ENCODE results near the gene FBXL2.

FBXL2 gene, protein sequence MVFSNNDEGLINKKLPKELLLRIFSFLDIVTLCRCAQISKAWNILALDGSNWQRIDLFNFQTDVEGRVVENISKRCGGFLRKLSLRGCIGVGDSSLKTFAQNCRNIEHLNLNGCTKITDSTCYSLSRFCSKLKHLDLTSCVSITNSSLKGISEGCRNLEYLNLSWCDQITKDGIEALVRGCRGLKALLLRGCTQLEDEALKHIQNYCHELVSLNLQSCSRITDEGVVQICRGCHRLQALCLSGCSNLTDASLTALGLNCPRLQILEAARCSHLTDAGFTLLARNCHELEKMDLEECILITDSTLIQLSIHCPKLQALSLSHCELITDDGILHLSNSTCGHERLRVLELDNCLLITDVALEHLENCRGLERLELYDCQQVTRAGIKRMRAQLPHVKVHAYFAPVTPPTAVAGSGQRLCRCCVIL

DNA sequence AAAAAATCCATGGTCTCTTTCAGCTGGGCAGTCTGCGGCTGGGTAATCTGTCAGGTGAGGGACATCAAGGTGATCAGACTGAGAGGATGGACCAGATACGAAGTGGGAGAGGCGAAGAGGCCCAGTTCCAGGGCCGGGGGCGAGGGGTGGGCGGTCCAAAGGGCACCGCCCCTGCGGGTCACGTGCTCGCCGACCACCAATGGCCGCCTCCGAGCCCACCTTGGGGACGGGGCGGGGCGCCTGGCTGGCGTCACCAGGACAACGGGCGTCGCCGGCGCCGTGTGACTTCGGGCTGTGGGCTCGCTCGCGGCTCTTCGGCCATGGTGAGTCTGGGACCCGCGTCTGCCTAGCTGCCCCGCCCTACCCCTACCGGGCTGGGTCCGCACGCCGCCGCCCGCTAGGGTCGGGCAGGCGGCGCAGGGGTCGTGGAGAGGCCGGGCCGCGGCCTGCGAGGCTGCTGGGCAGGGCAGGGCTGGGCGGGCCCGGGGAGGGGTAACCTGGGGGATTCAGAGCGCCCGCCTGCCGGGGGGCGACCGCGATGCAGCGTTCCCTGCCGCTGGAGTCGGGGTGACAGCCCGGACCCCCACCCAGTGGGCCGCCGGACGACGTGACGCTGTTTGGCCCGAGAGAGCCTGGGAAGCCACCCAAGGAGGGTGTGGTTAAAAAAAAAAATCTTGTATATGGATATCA is at the start of gene FBXL2:
Gene FBXL2 (plus strand): TSS at position 250 of the 690 bp plus-strand sequence. CDS start 71 bp downstream, at position 321.
- no peak for TF ChIP-seq CTCF (IDR thresholded peaks at IDR 0.05; ENCODE audit: insufficient read depth, low read length, missing control alignments)
- CTCF ChIA-PET: interaction anchor here (0.9 to 1.2 kb wide), 2 partner anchors 96 to 146 kb away, joined by 4 read pairs; no protein-coding TSS in a partner anchor
- POLR2A ChIA-PET: no interaction called here
- DNase-seq (ENCODE audit: low read depth, low spot score): no peak
- H3K4me3 ChIP-seq (ENCODE audit: low read depth, low read length): peak within 1 kb of the TSS; percentile 71

DNA sequence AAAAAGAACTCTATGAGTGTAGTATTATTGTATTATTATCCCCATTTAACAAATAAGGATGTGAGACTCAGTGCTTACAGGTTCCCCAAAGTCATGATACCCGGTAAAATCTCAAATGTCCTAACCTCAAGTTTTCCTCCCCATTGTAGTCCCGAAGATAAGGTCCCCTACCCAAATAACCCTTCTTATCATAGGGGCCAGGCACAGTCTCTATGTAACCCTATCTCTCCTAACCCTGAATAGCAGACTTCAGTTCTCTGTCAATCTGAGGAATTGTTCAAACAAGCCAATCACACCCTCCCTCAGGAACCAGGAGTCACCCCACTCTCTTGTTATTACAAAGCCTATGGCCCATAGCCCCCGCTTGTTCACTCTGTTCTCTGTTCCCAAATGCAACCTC is 48.2 kb upstream of the FBXL2 start:
- ChIA-PET CTCF (no interaction called here), POLR2A (no interaction called here)
- DNase-seq (ENCODE audit: low read depth, low spot score): no peak
- TF ChIP-seq CTCF (IDR thresholded peaks at IDR 0.05; ENCODE audit: insufficient read depth, low read length, missing control alignments): no peak
- no peak overlapping the region for H3K4me3 ChIP-seq (ENCODE audit: low read depth, low read length)

DNA sequence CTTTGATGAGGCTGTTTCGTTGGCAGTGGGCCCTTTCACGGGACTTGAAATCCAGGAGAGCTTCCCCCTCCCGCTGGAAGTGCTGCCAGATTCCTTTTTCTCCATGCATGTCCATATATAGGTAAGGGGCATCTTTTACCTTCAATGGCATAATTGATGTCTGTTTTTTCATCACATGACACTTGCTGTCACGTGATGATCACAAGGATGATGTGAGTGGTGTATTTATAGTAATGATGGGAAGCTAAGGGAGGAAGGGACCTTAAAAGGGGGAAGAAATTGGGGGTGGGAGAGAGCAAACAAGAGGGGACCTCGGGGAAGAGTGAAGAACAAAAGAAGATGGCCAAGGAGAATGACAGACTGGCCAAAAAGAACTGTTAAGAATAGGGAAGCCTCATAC is 47.3 kb upstream of the FBXL2 start:
- TF ChIP-seq CTCF (IDR thresholded peaks at IDR 0.05; ENCODE audit: insufficient read depth, low read length, missing control alignments): no peak
- H3K4me3 ChIP-seq (ENCODE audit: low read depth, low read length): no peak overlapping the region
- CTCF ChIA-PET: interaction anchor here (0.6 to 1.6 kb wide), 2 partner anchors 13 to 16 kb away, joined by 3 to 4 read pairs; no protein-coding TSS in a partner anchor
- POLR2A ChIA-PET: no interaction called here
- DNase-seq (ENCODE audit: low read depth, low spot score): no peak

GRCh38 chr3:33231756-33232465 is 45.3 kb upstream of the FBXL2 start:
- TF ChIP-seq CTCF (IDR thresholded peaks at IDR 0.05; ENCODE audit: insufficient read depth, low read length, missing control alignments): no peak
- no peak overlapping the region for H3K4me3 ChIP-seq (ENCODE audit: low read depth, low read length)
- CTCF ChIA-PET: no interaction called here
- POLR2A ChIA-PET: no interaction called here
- DNase-seq (ENCODE audit: low read depth, low spot score): no peak

GRCh38 chr3:33233884-33234283 is 43.4 kb upstream of the FBXL2 start:
- ChIA-PET CTCF (no interaction called here), POLR2A (interaction anchor here (0.6 kb wide), 1 partner anchor 207 kb away, joined by 3 read pairs; no protein-coding TSS in a partner anchor)
- no peak for DNase-seq (ENCODE audit: low read depth, low spot score)
- no peak for TF ChIP-seq CTCF (IDR thresholded peaks at IDR 0.05; ENCODE audit: insufficient read depth, low read length, missing control alignments)
- H3K4me3 ChIP-seq (ENCODE audit: low read depth, low read length): no peak overlapping the region

DNA sequence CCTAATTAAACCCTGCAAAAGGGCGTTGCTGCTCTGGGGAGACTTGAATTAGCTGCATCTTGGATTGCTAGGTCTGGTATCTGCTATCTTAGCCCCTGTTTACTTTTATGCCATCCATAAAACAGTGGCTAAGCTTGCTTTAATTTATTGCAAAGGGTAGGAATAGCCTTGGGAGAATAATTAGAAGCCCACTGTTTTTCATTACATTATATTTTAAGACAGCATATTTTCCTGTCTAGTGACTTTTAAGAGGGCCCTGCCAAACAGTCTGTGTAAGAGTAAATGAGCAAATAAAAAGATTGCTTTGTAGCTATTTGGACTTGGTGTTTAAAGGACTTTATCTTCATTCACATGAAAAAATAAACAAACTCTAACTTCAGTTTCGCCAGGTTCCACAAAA is 41.2 kb upstream of the FBXL2 start:
- DNase-seq (ENCODE audit: low read depth, low spot score): no peak
- no peak for TF ChIP-seq CTCF (IDR thresholded peaks at IDR 0.05; ENCODE audit: insufficient read depth, low read length, missing control alignments)
- ChIA-PET POLR2A (no interaction called here), CTCF (no interaction called here)
- H3K4me3 ChIP-seq (ENCODE audit: low read depth, low read length): no peak overlapping the region
